Endodermal cell (in vitro differentiated cells): ENCODE data around the gene CD74. TPM values are rescaled to one million over a fixed set of nuclear protein-coding genes. Genes with fewer than 3 reads are reported as not detected.
A peak's percentile ranks its signal among the peaks of the same experiment; 100 is the strongest.

Source experiments
- DNase-seq: peaks from one replicate; pipeline ENCODE4 v3.0.0-alpha.2; 2017
- H3K27ac ChIP-seq: 2 replicates; pipeline ENCODE4 v1.5.1; 2013; ENCODE audit warnings: mild to moderate bottlenecking, low read depth, low read length, moderate library complexity
- H3K27me3 ChIP-seq: 2 replicates; pipeline ENCODE4 v1.6.1; 2013; ENCODE audit warnings: mild to moderate bottlenecking, low read length, moderate library complexity; ENCODE audit not compliant: insufficient read depth, control insufficient read depth, poor library complexity, severe bottlenecking
- H3K36me3 ChIP-seq: 2 replicates; pipeline ENCODE4 v1.7.0; 2013; ENCODE audit warnings: mild to moderate bottlenecking, low read length, moderate library complexity; ENCODE audit not compliant: control insufficient read depth, insufficient read depth
- H3K4me1 ChIP-seq: one replicate; pipeline ENCODE4 v1.7.0; 2013; ENCODE audit warnings: low read length; ENCODE audit not compliant: control insufficient read depth, insufficient read depth
- H3K4me3 ChIP-seq: 2 replicates; pipeline ENCODE4 v1.5.1; 2013; ENCODE audit warnings: mild to moderate bottlenecking, low read length, moderate library complexity
- H3K9ac ChIP-seq: 2 replicates; pipeline ENCODE4 v1.6.1; 2013; ENCODE audit warnings: mild to moderate bottlenecking, low read length, moderate library complexity; ENCODE audit not compliant: poor library complexity, severe bottlenecking; ENCODE audit errors: extremely low read depth
- H3K9me3 ChIP-seq: 2 replicates; pipeline ENCODE4 v1.6.1; 2013; ENCODE audit warnings: mild to moderate bottlenecking, low read length, moderate library complexity; ENCODE audit not compliant: control insufficient read depth
- H3K27ac Mint-ChIP-seq: 2 replicates; pipeline ENCODE4 v1.8.0; 2020; ENCODE audit warnings: mixed read lengths
- H3K27me3 Mint-ChIP-seq: 2 replicates; pipeline ENCODE4 v1.8.0; 2021; ENCODE audit warnings: mild to moderate bottlenecking, mixed read lengths; ENCODE audit not compliant: insufficient read depth
- H3K36me3 Mint-ChIP-seq: 2 replicates; pipeline ENCODE4 v1.8.0; 2020; ENCODE audit warnings: low read depth, mixed read lengths
- H3K4me1 Mint-ChIP-seq: 2 replicates; pipeline ENCODE4 v1.8.0; 2020; ENCODE audit warnings: mixed read lengths
- H3K4me3 Mint-ChIP-seq: 2 replicates; pipeline ENCODE4 v1.8.0; 2020; ENCODE audit warnings: mild to moderate bottlenecking, moderate library complexity, mixed read lengths
- H3K9me3 Mint-ChIP-seq: 2 replicates; pipeline ENCODE4 v1.8.0; 2020; ENCODE audit warnings: mild to moderate bottlenecking, mixed read lengths
- WGBS, 2 experiments: methylation state at CpG; one replicate each; pipeline versions ENCODE4 v1.1.5 to v1.1.7; 2013; ENCODE audit warnings: missing lambda C conversion rate in 2 of 2, mixed read lengths in 1 of 2; ENCODE audit not compliant: insufficient coverage in 1 of 2, insufficient read length in 1 of 2; 5-methylcytosine and 5-hydroxymethylcytosine counted together
- total RNA-seq, 2 donors: library from RNA; stranded (reverse); fragmentation: NEBNext Ultra II Directional in 1 of 2; extraction: Animal tissue kit (Norgen Biotek cat#: 25700) in 1 of 2; gene quantifications; 2 replicates in 1 of 2; 3 replicates in 1 of 2; pipeline ENCODE4 v1.2.1, GENCODE V29; 2021
- TF ChIP-seq, protein P1 (sequence below): fragments of 200-600 bp; sonication (generic); conservative IDR thresholded peaks from 2 replicates; pipeline ENCODE4 v1.5.0; 2021; ENCODE audit warnings: antibody characterized with exemption, mild to moderate bottlenecking

The CD74 gene
- total RNA-seq, 2 donors from 2014 or later, result 12.4 to 20.0 TPM

DNA sequence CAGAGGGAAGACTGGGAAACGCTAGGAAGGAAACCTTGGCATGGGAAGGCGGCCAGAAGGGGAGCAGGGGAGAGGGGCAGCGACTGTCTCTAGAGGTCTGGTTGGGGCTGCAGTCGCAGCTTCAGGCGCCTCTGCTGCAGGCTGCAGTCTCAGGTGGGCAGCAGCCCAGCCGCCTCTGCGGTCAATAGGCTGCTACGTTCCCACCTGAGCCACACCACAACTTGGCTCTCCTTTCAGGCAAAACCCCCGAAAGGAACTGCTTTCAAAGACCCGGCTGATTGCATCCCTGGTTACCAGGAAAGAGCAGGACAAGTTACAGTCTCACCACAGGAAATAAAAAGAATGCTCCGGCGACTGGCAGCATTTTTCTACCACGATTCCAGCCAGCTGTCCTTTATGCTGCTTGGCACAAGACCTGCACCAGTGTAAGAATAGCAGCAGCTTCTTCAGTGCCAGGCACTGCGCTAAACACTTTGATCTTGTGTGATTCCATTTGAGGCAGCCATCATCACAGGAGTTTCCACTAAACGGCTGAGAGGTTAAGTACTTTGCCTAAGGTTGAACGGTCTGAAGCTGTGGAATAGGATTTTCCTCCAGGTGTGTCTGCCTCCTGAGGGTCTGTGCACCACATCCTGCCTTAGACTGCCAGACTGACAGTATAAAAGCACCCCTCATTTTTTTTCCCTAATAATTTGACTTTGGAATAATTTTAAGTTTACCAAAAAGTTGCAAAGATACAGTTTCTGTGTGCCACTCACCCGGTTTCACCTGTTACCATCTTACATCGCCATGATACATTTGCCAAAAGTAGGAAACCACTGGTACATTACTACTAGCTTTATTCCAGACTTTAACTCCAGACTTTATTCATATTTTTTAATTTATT, 29.3 kb upstream of the CD74 start:
- TF ChIP-seq, protein P1, sequence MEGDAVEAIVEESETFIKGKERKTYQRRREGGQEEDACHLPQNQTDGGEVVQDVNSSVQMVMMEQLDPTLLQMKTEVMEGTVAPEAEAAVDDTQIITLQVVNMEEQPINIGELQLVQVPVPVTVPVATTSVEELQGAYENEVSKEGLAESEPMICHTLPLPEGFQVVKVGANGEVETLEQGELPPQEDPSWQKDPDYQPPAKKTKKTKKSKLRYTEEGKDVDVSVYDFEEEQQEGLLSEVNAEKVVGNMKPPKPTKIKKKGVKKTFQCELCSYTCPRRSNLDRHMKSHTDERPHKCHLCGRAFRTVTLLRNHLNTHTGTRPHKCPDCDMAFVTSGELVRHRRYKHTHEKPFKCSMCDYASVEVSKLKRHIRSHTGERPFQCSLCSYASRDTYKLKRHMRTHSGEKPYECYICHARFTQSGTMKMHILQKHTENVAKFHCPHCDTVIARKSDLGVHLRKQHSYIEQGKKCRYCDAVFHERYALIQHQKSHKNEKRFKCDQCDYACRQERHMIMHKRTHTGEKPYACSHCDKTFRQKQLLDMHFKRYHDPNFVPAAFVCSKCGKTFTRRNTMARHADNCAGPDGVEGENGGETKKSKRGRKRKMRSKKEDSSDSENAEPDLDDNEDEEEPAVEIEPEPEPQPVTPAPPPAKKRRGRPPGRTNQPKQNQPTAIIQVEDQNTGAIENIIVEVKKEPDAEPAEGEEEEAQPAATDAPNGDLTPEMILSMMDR, result no peak
- Histone ChIP-seq H3K27me3 (no peaks in the 10 kb centered on the region), H3K4me1 (peaks cover 7% of the 10 kb centered on the region), H3K4me3 (no peak overlapping the region), H3K9ac (no peak overlapping the region), H3K27ac (peak overlapping the region; percentile 41), H3K36me3 (peaks cover 44% of the 10 kb centered on the region), H3K9me3 (no peaks in the 10 kb centered on the region)
- no peak overlapping the region for H3K4me3 Mint-ChIP-seq
- 70 to 82% methylated on average over 8 to 18 of the region's 18 CpGs for WGBS, 2 experiments
- peaks cover 39% of the 10 kb centered on the region for H3K36me3 Mint-ChIP-seq
- peak; percentile 76 for DNase-seq
- H3K9me3 Mint-ChIP-seq, result no peaks in the 10 kb centered on the region
- peaks cover 12% of the 10 kb centered on the region for H3K4me1 Mint-ChIP-seq
- H3K27ac Mint-ChIP-seq, result peak overlapping the region; percentile 77
- H3K27me3 Mint-ChIP-seq, result peaks cover 1% of the 10 kb centered on the region

DNA sequence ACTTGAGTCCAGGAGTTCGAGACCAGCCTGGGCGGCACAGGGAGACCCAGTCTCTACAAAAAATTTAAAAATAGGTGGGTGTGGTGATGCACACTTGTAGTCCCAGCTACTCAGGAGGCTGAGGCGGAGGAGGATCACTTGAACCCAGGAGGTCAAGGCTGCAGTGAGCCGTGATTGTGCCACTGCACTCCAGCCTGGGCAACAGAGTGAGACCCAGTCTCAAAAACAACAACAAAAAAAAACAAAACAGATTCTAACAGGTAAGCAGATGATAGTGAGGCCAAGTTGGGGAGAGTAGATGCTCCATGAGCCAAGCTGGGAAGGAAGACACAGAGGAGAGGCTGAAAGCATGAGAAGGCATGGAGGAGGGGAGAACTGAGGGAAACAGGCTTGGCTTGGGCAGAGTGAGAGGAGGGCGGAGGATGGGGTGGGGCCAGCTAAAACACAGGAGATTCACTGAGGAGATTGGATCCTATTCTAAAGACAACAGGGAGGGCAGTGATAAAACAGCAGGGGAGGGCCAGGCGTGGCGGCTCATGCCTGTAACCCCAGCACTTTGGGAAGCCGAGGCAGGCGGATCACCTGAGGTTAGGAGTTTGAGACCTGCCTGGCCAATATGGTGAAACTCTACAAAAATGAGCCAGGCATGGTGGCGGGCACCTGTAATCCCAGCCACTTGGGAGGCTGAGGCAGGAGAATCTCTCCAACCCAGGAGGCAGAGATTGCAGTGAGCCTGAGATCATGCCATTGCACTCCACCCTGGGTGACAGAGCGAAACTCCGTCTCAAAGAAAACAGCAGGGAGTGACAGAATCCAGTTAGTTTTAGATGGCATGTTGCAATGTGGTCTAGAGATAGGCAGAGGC, 28.5 kb upstream of the CD74 start:
- Histone ChIP-seq H3K27me3 (no peaks in the 10 kb centered on the region), H3K9me3 (no peaks in the 10 kb centered on the region), H3K9ac (no peak overlapping the region), H3K27ac (no peak overlapping the region), H3K36me3 (peaks cover 35% of the 10 kb centered on the region), H3K4me3 (no peak overlapping the region), H3K4me1 (peaks cover 7% of the 10 kb centered on the region)
- Mint-ChIP-seq H3K27me3 (peaks cover 1% of the 10 kb centered on the region), H3K36me3 (peaks cover 30% of the 10 kb centered on the region), H3K4me3 (no peak overlapping the region), H3K4me1 (peaks cover 12% of the 10 kb centered on the region), H3K27ac (no peak overlapping the region), H3K9me3 (no peaks in the 10 kb centered on the region)
- 78 to 80% methylated on average over 10 to 12 of the region's 12 CpGs for WGBS, 2 experiments
- DNase-seq, result peak; percentile 75
- TF ChIP-seq, protein P1, result no peak

DNA sequence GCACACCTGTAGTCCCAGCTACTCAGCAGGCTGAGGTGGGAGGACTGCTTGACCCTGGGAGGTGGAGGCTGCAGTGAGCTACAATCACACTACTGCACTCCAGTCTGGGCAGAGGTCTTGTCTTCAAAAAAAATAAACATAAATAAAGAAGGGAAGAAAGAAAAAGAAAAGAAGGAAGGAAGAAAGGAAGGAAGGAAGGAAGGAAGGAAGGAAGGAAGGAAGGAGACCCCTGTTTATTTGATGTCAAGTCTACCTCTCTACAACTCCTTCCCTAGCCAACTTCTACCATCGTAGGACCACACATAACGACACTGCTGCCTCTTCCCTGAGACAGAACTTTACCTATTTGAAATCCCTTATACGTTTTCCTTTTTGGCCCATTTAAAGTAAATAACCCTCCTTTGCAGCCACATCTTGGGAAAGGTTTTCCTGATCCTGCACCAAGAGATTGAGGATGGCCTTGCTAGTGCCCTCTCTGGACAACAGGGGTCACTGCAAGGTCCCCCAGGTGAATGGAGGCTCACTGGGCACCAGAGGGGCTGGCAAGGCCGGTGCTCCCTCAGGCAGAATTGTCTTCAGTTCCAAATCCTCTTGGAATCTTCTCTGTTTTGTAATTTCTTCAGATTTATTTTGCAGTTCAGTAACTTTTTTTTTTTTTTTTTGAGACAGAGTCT, 26.3 kb upstream of the CD74 start:
- H3K9ac ChIP-seq, result no peak overlapping the region
- no peaks in the 10 kb centered on the region for H3K27me3 ChIP-seq
- no peak overlapping the region for H3K27ac ChIP-seq
- TF ChIP-seq, protein P1, result peak; percentile 86
- peaks cover 9% of the 10 kb centered on the region for H3K36me3 Mint-ChIP-seq
- 48 to 52% methylated on average over 4 of the region's 4 CpGs for WGBS, 2 experiments
- H3K9me3 ChIP-seq, result no peaks in the 10 kb centered on the region
- no peaks in the 10 kb centered on the region for H3K9me3 Mint-ChIP-seq
- peaks cover 7% of the 10 kb centered on the region for H3K4me1 ChIP-seq
- H3K4me3 Mint-ChIP-seq, result no peak overlapping the region
- peaks cover 13% of the 10 kb centered on the region for H3K36me3 ChIP-seq
- no peak overlapping the region for H3K4me3 ChIP-seq
- peaks cover 1% of the 10 kb centered on the region for H3K27me3 Mint-ChIP-seq
- peak; percentile 89 for DNase-seq
- peaks cover 12% of the 10 kb centered on the region for H3K4me1 Mint-ChIP-seq
- H3K27ac Mint-ChIP-seq, result no peak overlapping the region
